Naive thymus-derived CD4-positive, alpha-beta T cell (primary cell): ENCODE results near the gene PPY. TPM values are rescaled to one million over a fixed set of nuclear protein-coding genes. Genes with fewer than 3 reads are reported as not detected.

ENCODE experiments used
- ATAC-seq: fragments of 150-1000 bp; cut with Tn5 transposase; 2 replicates; pipeline ENCODE4 v1.10.0; 2021; ENCODE audit warnings: mild to moderate bottlenecking, moderate library complexity
- CTCF ChIA-PET: fragments of 350-600 bp; sonication (Branson Sonifier 250); formaldehyde crosslinking; loops from one replicate; lab custom pipeline; 2021; ENCODE audit warnings: antibody characterized with exemption; lab: Charles Lee
- POLR2A ChIA-PET: fragments of 350-600 bp; sonication (Branson Sonifier 250); formaldehyde crosslinking; loops from one replicate; lab custom pipeline; 2021; ENCODE audit warnings: antibody characterized with exemption, inconsistent platforms; lab: Charles Lee
- DNase-seq, 9 donors: peaks; one replicate each; pipeline versions ENCODE4 v3.0.0 to v3.0.0-alpha.2; 2020 to 2022; ENCODE audit warnings: mixed read lengths in 1 of 9
- H3K27ac ChIP-seq: one replicate; pipeline ENCODE4 v1.7.0; 2013; ENCODE audit warnings: mild to moderate bottlenecking, low read depth, low read length, moderate library complexity
- H3K27me3 ChIP-seq, 2 donors: one replicate each; pipeline ENCODE4 v1.7.0; 2013; ENCODE audit warnings: low read length in 2 of 2, mild to moderate bottlenecking in 2 of 2, moderate library complexity in 2 of 2; ENCODE audit not compliant: control insufficient read depth in 2 of 2, insufficient read depth in 2 of 2
- H3K36me3 ChIP-seq, 3 experiments: 1 replicate in 2 of 3; 2 replicates in 1 of 3; pipeline ENCODE4 v1.7.0; 2013; ENCODE audit warnings: low read length in 3 of 3, mild to moderate bottlenecking in 3 of 3, moderate library complexity in 1 of 3; ENCODE audit not compliant: insufficient read depth in 3 of 3, control insufficient read depth in 2 of 3
- H3K4me1 ChIP-seq, 2 donors: one replicate each; pipeline ENCODE4 v1.7.0; 2013; ENCODE audit warnings: low read length in 2 of 2, mild to moderate bottlenecking in 2 of 2, moderate library complexity in 1 of 2; ENCODE audit not compliant: control insufficient read depth in 2 of 2, insufficient read depth in 2 of 2
- H3K4me3 ChIP-seq: 2 replicates; pipeline ENCODE4 v1.7.0; 2013; ENCODE audit warnings: mild to moderate bottlenecking, low read length
- H3K9me3 ChIP-seq, 3 experiments: 1 replicate in 2 of 3; 2 replicates in 1 of 3; pipeline ENCODE4 v1.7.0; 2013; ENCODE audit warnings: low read length in 3 of 3; ENCODE audit not compliant: control insufficient read depth in 2 of 3
- H3K27ac Mint-ChIP-seq, 9 donors: one replicate each; pipeline ENCODE4 v1.8.0; 2020 to 2022; ENCODE audit warnings: mixed read lengths in 9 of 9, mild to moderate bottlenecking in 8 of 9, moderate library complexity in 5 of 9, inconsistent platforms in 2 of 9
- H3K27me3 Mint-ChIP-seq, 5 donors: one replicate each; pipeline ENCODE4 v1.8.0; 2021 to 2022; ENCODE audit warnings: mixed read lengths in 5 of 5, mild to moderate bottlenecking in 1 of 5
- H3K36me3 Mint-ChIP-seq, 5 donors: one replicate each; pipeline ENCODE4 v1.8.0; 2020 to 2022; ENCODE audit warnings: mixed read lengths in 5 of 5, mild to moderate bottlenecking in 3 of 5, inconsistent platforms in 1 of 5
- H3K4me1 Mint-ChIP-seq, 7 donors: one replicate each; pipeline ENCODE4 v1.8.0; 2020 to 2022; ENCODE audit warnings: mixed read lengths in 7 of 7, mild to moderate bottlenecking in 3 of 7, inconsistent platforms in 1 of 7
- H3K4me3 Mint-ChIP-seq, 10 donors: one replicate each; pipeline ENCODE4 v1.8.0; 2020 to 2022; ENCODE audit warnings: mild to moderate bottlenecking in 10 of 10, mixed read lengths in 10 of 10, moderate library complexity in 6 of 10, inconsistent platforms in 2 of 10
- H3K9me3 Mint-ChIP-seq, 11 donors: one replicate each; pipeline ENCODE4 v1.8.0; 2020 to 2022; ENCODE audit warnings: mixed read lengths in 11 of 11, mild to moderate bottlenecking in 4 of 11, inconsistent platforms in 1 of 11, moderate library complexity in 1 of 11
- intact Hi-C, 2 donors: fragments of 100-400 bp; cut with micrococcal nuclease; formaldehyde crosslinking; loops; one replicate each; pipeline ENCODE4 v1.15.1; 2023
- polyA plus RNA-seq, 2 donors: library from polyadenylated mRNA; unstranded; fragments of 300-500 nt; fragmentation: Illumina TruSeq; gene quantifications; one replicate each; pipeline ENCODE4 v1.2.3, GENCODE V29; 2021
- total RNA-seq, 6 experiments: library from RNA in 5 of 6; stranded (reverse) in 5 of 6; gene quantifications; 1 replicate in 5 of 6; 2 replicates in 1 of 6; pipeline ENCODE4 v1.2.3 and lab custom pipeline; 2021 to 2026

PPY gene
- total and polyA plus RNA-seq, 7 experiments from 2014 or later = not detected

DNA sequence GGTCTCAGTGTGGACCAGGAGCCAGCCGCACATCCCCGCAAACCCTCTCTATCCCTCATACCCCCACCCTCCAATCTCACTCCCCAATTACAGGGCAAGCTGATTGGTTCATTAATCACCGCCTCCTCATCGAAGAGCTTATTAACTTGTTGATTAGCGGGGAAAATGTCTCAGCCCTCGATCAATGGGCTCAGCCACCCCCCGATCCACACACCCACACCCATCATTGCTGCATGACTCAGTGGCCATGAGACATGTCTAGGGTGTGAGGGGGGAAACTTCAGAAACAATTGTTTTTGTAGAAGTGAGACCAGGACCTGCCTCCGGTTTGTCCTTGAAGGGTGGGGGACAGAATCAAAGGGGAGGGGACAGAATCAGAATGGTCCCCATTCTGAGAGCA, 13.9 kb upstream of the PPY start:
- H3K4me3 Mint-ChIP-seq = no peak overlapping the region
- Histone ChIP-seq H3K4me3 (no peak overlapping the region), H3K27me3 (peaks cover 0 to 8% of the 10 kb centered on the region in 2 donors), H3K27ac (no peak overlapping the region), H3K9me3 (no peaks in the 10 kb centered on the region), H3K4me1 (no peaks in the 10 kb centered on the region), H3K36me3 (no peaks in the 10 kb centered on the region)
- H3K27me3 Mint-ChIP-seq = peaks cover 28 to 41% (median 29%) of the 10 kb centered on the region in 5 donors
- no peaks in the 10 kb centered on the region for H3K36me3 Mint-ChIP-seq
- peaks cover 0 to 4% (median 0%) of the 10 kb centered on the region in 11 donors for H3K9me3 Mint-ChIP-seq
- intact Hi-C loops = no loop called here
- DNase-seq = no peak
- no peak for ATAC-seq
- H3K27ac Mint-ChIP-seq = no peak overlapping the region
- H3K4me1 Mint-ChIP-seq = peaks cover 0 to 9% (median 0%) of the 10 kb centered on the region in 7 donors
- POLR2A ChIA-PET = no interaction called here
- CTCF ChIA-PET = interaction anchor here (0.7 to 1.6 kb wide), 2 partner anchors 11 to 13 kb away, joined by 3 to 4 read pairs; no protein-coding TSS in a partner anchor

- ChIA-PET POLR2A (no interaction called here), CTCF (no interaction called here)
- Histone ChIP-seq H3K36me3 (no peaks in the 10 kb centered on the region), H3K27ac (no peak within 1 kb of the TSS), H3K4me3 (no peak within 1 kb of the TSS), H3K4me1 (no peaks in the 10 kb centered on the region), H3K9me3 (no peaks in the 10 kb centered on the region), H3K27me3 (peaks cover 0 to 8% of the 10 kb centered on the region in 2 donors)
- peaks cover 0 to 4% (median 0%) of the 10 kb centered on the region in 11 donors for H3K9me3 Mint-ChIP-seq
- H3K4me1 Mint-ChIP-seq = peaks cover 0 to 9% (median 0%) of the 10 kb centered on the region in 7 donors
- H3K27me3 Mint-ChIP-seq = peaks cover 43 to 62% (median 44%) of the 10 kb centered on the region in 5 donors
- DNase-seq = no peak
- H3K36me3 Mint-ChIP-seq = no peaks in the 10 kb centered on the region
- intact Hi-C loops = no loop called here
- H3K27ac Mint-ChIP-seq = no peak within 1 kb of the TSS
- H3K4me3 Mint-ChIP-seq = peak within 1 kb of the TSS in 3 of 10 donors; percentile 7 to 72 (median 46)
- no peak for ATAC-seq
Observed at GRCh38 chr17:43953746-43954145, 11.5 kb upstream of the PPY start, which contains the start of gene PYY. TSS of gene PYY (minus strand) at chr17:43953940. CDS start at chr17:43953483, 457 bp downstream.

DNA sequence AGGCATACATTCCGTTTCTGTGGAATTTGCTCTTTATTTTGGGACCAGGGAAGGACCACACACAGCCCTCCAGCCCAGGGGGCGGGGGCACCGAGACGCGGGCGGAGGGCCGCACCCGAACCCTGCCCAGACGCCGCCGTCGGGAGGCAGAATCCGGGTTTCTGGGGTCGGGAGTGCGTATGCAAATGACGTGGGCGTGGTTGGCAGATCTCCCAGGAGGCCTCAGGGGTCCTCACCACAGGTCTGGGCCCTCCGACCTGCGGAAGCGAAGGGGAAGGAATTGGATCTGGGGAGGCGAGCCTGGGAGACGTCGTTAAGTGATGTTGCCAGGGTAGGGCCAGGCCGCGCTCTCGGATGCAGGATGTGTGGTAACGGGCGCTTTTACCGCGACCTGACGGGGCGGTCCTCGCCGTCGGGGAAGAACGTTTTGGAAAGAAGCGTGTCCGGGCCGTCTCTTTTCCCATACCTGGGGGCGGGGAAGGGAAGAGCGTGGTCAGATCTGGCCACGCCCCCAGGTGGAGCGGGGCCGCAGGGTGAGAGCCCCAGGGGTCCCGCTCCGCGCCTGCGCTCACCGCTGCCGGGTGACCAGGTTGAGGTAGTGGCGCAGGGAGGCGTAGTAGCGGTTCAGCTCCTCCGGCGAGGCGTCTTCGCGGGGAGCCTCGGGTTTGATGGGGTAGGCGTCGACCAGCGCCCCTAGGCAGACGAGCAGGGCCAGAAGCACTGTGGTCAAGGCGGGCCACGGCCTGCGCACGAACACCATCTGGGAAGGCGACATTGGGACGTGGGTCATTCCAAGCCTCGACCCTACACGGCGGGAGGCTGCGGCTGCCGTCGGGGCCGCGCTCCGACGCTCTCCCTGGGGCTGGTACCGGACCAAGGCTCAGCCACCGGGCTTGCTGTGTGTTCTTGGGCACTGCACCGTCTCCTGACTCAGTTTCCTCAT, 10.7 kb upstream of the PPY start:
- H3K27me3 ChIP-seq = peaks cover 0 to 8% of the 10 kb centered on the region in 2 donors
- peaks cover 0 to 4% (median 0%) of the 10 kb centered on the region in 11 donors for H3K9me3 Mint-ChIP-seq
- DNase-seq (no peak), ATAC-seq (no peak)
- peak overlapping the region in 3 of 10 donors; percentile 7 to 72 (median 46) for H3K4me3 Mint-ChIP-seq
- no peak overlapping the region for H3K27ac Mint-ChIP-seq
- CTCF ChIA-PET = no interaction called here
- POLR2A ChIA-PET = no interaction called here
- no peaks in the 10 kb centered on the region for H3K36me3 Mint-ChIP-seq
- peaks cover 43 to 62% (median 44%) of the 10 kb centered on the region in 5 donors for H3K27me3 Mint-ChIP-seq
- no peaks in the 10 kb centered on the region for H3K4me1 ChIP-seq
- intact Hi-C loops = no loop called here
- H3K36me3 ChIP-seq = no peaks in the 10 kb centered on the region
- H3K4me3 ChIP-seq = no peak overlapping the region
- peaks cover 0 to 9% (median 0%) of the 10 kb centered on the region in 7 donors for H3K4me1 Mint-ChIP-seq
- no peak overlapping the region for H3K27ac ChIP-seq
- no peaks in the 10 kb centered on the region for H3K9me3 ChIP-seq

DNA sequence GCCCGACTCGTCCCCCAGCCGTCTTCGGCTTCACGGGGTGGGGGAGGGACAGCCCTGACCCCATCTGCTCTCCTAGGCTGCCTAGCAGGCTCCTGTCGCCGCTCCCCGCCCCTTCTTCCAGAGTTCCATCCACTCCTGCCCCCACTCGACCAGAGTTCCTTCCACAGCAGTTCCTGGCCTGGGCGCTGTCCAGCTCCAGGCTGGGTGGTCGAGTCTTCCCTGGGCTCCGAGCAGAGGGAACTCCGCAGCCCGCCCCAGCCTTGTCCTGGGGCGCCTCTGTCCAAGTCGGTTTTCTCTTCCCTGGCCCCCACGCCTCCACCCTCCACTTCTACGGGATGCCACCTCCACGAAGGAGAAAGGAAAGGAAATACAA, 10.1 kb upstream of the PPY start:
- peaks cover 44 to 61% (median 47%) of the 10 kb centered on the region in 5 donors for H3K27me3 Mint-ChIP-seq
- DNase-seq (no peak), ATAC-seq (no peak)
- Histone ChIP-seq H3K4me3 (no peak overlapping the region), H3K27ac (no peak overlapping the region), H3K27me3 (peaks cover 0 to 8% of the 10 kb centered on the region in 2 donors), H3K4me1 (no peaks in the 10 kb centered on the region), H3K9me3 (no peaks in the 10 kb centered on the region), H3K36me3 (no peaks in the 10 kb centered on the region)
- CTCF ChIA-PET = no interaction called here
- peaks cover 0 to 4% (median 0%) of the 10 kb centered on the region in 11 donors for H3K9me3 Mint-ChIP-seq
- POLR2A ChIA-PET = no interaction called here
- peaks cover 0 to 12% (median 0%) of the 10 kb centered on the region in 7 donors for H3K4me1 Mint-ChIP-seq
- intact Hi-C loops = no loop called here
- no peaks in the 10 kb centered on the region for H3K36me3 Mint-ChIP-seq
- peak overlapping the region in 2 of 10 donors; percentile 7 to 20 for H3K4me3 Mint-ChIP-seq
- H3K27ac Mint-ChIP-seq = no peak overlapping the region

DNA sequence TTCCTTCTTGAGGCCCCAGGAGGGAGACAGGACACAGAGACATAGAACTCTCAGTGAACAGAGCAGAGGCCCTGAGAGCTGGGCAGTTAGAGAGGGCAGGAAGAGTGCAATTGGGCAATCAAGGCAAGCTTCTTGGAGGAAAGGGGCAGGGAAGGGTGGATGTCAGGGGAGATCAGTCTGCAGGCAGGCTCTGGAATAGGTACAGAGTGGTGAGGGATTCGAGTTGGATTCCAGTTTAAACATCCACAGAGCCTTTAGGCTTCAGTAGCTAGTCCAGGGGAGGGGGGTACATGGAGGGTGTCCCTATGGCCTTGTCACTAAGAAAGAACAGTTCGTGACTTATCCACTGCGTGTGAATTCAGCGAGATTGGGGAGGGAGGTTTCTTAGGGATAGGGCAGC, 9.5 kb upstream of the PPY start:
- Histone ChIP-seq H3K4me3 (no peak overlapping the region), H3K4me1 (no peaks in the 10 kb centered on the region), H3K27ac (no peak overlapping the region), H3K9me3 (no peaks in the 10 kb centered on the region), H3K36me3 (no peaks in the 10 kb centered on the region), H3K27me3 (peaks cover 0 to 8% of the 10 kb centered on the region in 2 donors)
- ChIA-PET CTCF (no interaction called here), POLR2A (no interaction called here)
- DNase-seq (no peak), ATAC-seq (no peak)
- intact Hi-C loops = no loop called here
- Mint-ChIP-seq H3K4me1 (peaks cover 0 to 12% (median 0%) of the 10 kb centered on the region in 7 donors), H3K36me3 (no peaks in the 10 kb centered on the region), H3K27me3 (peaks cover 44 to 61% (median 47%) of the 10 kb centered on the region in 5 donors), H3K27ac (no peak overlapping the region), H3K9me3 (peaks cover 0 to 4% (median 0%) of the 10 kb centered on the region in 11 donors), H3K4me3 (peak overlapping the region in 2 of 10 donors; percentile 0 to 9)

DNA sequence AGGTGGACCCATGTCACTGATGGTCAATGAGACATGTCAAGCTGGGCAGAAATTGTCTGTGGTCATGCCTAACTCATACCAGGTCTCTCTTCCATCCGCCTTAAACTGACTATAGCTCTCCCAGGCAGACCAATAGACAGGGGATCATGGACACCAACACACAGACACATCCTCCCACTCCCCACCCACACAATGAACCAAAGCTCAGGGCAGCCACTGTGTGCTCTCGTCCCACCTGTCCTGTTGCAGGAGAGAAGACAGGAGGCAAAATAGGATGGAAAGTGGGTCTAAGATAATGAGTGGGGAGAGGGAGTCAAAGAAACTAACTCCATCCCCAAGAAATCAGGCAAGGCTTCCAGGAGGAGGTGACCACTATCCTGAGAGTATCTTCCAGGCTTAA, 8.3 kb upstream of the PPY start:
- Histone ChIP-seq H3K4me3 (no peak overlapping the region), H3K27ac (no peak overlapping the region), H3K27me3 (peaks cover 0 to 8% of the 10 kb centered on the region in 2 donors), H3K36me3 (no peaks in the 10 kb centered on the region), H3K9me3 (no peaks in the 10 kb centered on the region), H3K4me1 (no peaks in the 10 kb centered on the region)
- Mint-ChIP-seq H3K27me3 (peaks cover 44 to 57% (median 50%) of the 10 kb centered on the region in 5 donors), H3K4me1 (peaks cover 0 to 12% (median 0%) of the 10 kb centered on the region in 7 donors), H3K4me3 (no peak overlapping the region), H3K27ac (no peak overlapping the region), H3K36me3 (no peaks in the 10 kb centered on the region), H3K9me3 (peaks cover 0 to 4% (median 0%) of the 10 kb centered on the region in 11 donors)
- no peak for DNase-seq
- ATAC-seq = no peak
- ChIA-PET POLR2A (no interaction called here), CTCF (no interaction called here)
- intact Hi-C loops = no loop called here
